Fibroblast of lung (primary cell): ENCODE results near the gene BCAS3. TPM values are rescaled to one million over a fixed set of nuclear protein-coding genes. Genes with fewer than 3 reads are reported as not detected.

Experiments
- DNase-seq, 2 donors: peaks; one replicate each; pipeline versions ENCODE4 v3.0.0 to v3.0.0-alpha.2; 2010; ENCODE audit warnings: low read depth in 2 of 2
- H2AFZ ChIP-seq: 2 replicates; pipeline ENCODE4 v1.5.1; 2012; ENCODE audit warnings: low read length, control low read depth, inconsistent platforms
- H3K27ac ChIP-seq: 2 replicates; pipeline ENCODE4 v1.5.1; 2011; ENCODE audit warnings: low read length, control low read depth; ENCODE audit not compliant: insufficient read depth
- H3K27me3 ChIP-seq: 2 replicates; pipeline ENCODE4 v1.5.1; 2011; ENCODE audit warnings: mild to moderate bottlenecking, low read length; ENCODE audit not compliant: control insufficient read depth, insufficient read depth
- H3K36me3 ChIP-seq: 2 replicates; pipeline ENCODE4 v1.5.1; 2011; ENCODE audit warnings: low read length; ENCODE audit not compliant: control insufficient read depth, insufficient read depth
- H3K4me1 ChIP-seq: 2 replicates; pipeline ENCODE4 v1.5.1; 2011; ENCODE audit warnings: low read length; ENCODE audit not compliant: control insufficient read depth, insufficient read depth; ENCODE audit errors: extremely low read depth
- H3K4me2 ChIP-seq: 2 replicates; pipeline ENCODE4 v1.5.1; 2011; ENCODE audit warnings: low read length, control low read depth; ENCODE audit not compliant: insufficient read depth; ENCODE audit errors: extremely low read depth
- H3K4me3 ChIP-seq, 4 experiments: fragments of 200-600 bp in 1 of 4; sonication (generic) in 1 of 4; replicated peaks in 1 of 4; 2 replicates each; pipeline ENCODE4 v1.5.1; 2011 to 2016; ENCODE audit warnings: low read length in 4 of 4, low read depth in 3 of 4, mild to moderate bottlenecking in 3 of 4, control low read depth in 2 of 4, inconsistent platforms in 1 of 4, mixed read lengths in 1 of 4; ENCODE audit not compliant: insufficient read depth in 1 of 4; ENCODE audit errors: control extremely low read depth in 1 of 4
- H3K79me2 ChIP-seq: 2 replicates; pipeline ENCODE4 v1.5.1; 2012; ENCODE audit warnings: mild to moderate bottlenecking, low read length, inconsistent platforms; ENCODE audit not compliant: control insufficient read depth, insufficient read depth
- H3K9ac ChIP-seq: 2 replicates; pipeline ENCODE4 v1.5.1; 2011; ENCODE audit warnings: mild to moderate bottlenecking, low read length, control low read depth; ENCODE audit not compliant: insufficient read depth
- H3K9me3 ChIP-seq: 2 replicates; pipeline ENCODE4 v1.5.1; 2012; ENCODE audit warnings: low read depth, low read length; ENCODE audit not compliant: control insufficient read depth, insufficient read depth
- H4K20me1 ChIP-seq: 2 replicates; pipeline ENCODE4 v1.5.1; 2011; ENCODE audit warnings: low read length; ENCODE audit not compliant: control insufficient read depth, insufficient read depth; ENCODE audit errors: extremely low read depth
- CTCF ChIP-seq, 2 donors: IDR thresholded peaks in 1 of 2; conservative IDR thresholded peaks in 1 of 2; 1 replicate in 1 of 2; 2 replicates in 1 of 2; pipeline ENCODE4 v1.5.1; 2011 to 2012; ENCODE audit warnings: low read length in 2 of 2, control low read depth in 1 of 2, inconsistent platforms in 1 of 2, low read depth in 1 of 2, mild to moderate bottlenecking in 1 of 2
- EZH2 ChIP-seq: IDR thresholded peaks from 2 replicates; pipeline ENCODE4 v1.5.1; 2012; ENCODE audit warnings: low read length, control low read depth, mild to moderate bottlenecking; ENCODE audit errors: missing control alignments
- polyA plus RNA-seq, 2 donors: library from polyadenylated mRNA; depleted of rRNA in 1 of 2; stranded (reverse) in 1 of 2; unstranded in 1 of 2; fragments of >200 nt; gene quantifications; 2 replicates each; pipeline ENCODE4 v1.2.1, GENCODE V29; 2011 to 2012; ENCODE audit warnings: missing spikeins in 1 of 2
- total RNA-seq: library from RNA; depleted of rRNA; stranded (reverse); fragments of >200 nt; gene quantifications from 2 replicates; pipeline ENCODE4 v1.2.1, GENCODE V29; 2014

Gene BCAS3
- total and polyA plus RNA-seq, 2 donors (not counting 1 experiment from before 2014, with no cell fraction given) = 9.9 to 43.6 TPM

DNA sequence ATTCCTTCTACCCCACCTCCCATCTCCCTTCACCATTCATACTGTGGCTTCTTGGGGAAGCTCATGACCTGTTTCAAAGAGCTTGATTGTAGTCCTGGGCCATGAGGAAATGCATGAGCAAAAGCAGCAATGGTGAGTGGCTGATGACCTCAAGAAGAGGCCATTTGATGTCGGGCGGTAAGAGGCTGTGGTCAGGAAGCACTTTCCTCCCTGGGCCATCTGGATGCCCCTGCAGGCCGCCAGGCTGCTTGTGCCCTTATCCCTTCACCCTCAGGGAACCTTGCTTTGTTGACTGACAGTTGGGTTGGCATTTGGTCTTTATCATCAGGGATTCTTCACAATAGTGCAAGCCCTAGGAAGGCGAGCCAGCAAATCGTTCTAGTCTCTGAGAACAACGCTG lies 643.7 kb downstream of the BCAS3 start:
- no peak overlapping the region for H2AFZ ChIP-seq
- H3K79me2 ChIP-seq = no peaks in the 10 kb centered on the region
- no peak overlapping the region for H3K4me3 ChIP-seq
- no peaks in the 10 kb centered on the region for H3K27me3 ChIP-seq
- no peaks in the 10 kb centered on the region for H3K9me3 ChIP-seq
- no peak for DNase-seq
- no peak overlapping the region for H3K9ac ChIP-seq
- H3K27ac ChIP-seq = no peak overlapping the region
- H3K36me3 ChIP-seq = no peaks in the 10 kb centered on the region
- peaks cover 22% of the 10 kb centered on the region for H3K4me1 ChIP-seq
- no peak overlapping the region for H3K4me2 ChIP-seq
- no peaks in the 10 kb centered on the region for H4K20me1 ChIP-seq
- no peak for TF ChIP-seq CTCF (conservative IDR thresholded peaks at IDR 0.05 in 1 of 2, IDR thresholded peaks at IDR 0.05 in 1 of 2; ENCODE audit: low read depth in 1 of 2, low read length in 2 of 2)
- TF ChIP-seq EZH2 = no peak

GRCh38 chr17:61322325-61323002 lies 644.8 kb downstream of the BCAS3 start:
- Histone ChIP-seq H3K79me2 (no peaks in the 10 kb centered on the region), H3K4me3 (no peak overlapping the region), H2AFZ (no peak overlapping the region), H3K9me3 (no peaks in the 10 kb centered on the region), H3K27ac (peak overlapping the region; percentile 35), H4K20me1 (no peaks in the 10 kb centered on the region), H3K4me2 (no peak overlapping the region), H3K4me1 (peaks cover 25% of the 10 kb centered on the region), H3K9ac (no peak overlapping the region), H3K36me3 (no peaks in the 10 kb centered on the region), H3K27me3 (no peaks in the 10 kb centered on the region)
- TF ChIP-seq CTCF (conservative IDR thresholded peaks at IDR 0.05 in 1 of 2, IDR thresholded peaks at IDR 0.05 in 1 of 2; ENCODE audit: low read depth in 1 of 2, low read length in 2 of 2) (no peak), EZH2 (no peak)
- no peak for DNase-seq

DNA sequence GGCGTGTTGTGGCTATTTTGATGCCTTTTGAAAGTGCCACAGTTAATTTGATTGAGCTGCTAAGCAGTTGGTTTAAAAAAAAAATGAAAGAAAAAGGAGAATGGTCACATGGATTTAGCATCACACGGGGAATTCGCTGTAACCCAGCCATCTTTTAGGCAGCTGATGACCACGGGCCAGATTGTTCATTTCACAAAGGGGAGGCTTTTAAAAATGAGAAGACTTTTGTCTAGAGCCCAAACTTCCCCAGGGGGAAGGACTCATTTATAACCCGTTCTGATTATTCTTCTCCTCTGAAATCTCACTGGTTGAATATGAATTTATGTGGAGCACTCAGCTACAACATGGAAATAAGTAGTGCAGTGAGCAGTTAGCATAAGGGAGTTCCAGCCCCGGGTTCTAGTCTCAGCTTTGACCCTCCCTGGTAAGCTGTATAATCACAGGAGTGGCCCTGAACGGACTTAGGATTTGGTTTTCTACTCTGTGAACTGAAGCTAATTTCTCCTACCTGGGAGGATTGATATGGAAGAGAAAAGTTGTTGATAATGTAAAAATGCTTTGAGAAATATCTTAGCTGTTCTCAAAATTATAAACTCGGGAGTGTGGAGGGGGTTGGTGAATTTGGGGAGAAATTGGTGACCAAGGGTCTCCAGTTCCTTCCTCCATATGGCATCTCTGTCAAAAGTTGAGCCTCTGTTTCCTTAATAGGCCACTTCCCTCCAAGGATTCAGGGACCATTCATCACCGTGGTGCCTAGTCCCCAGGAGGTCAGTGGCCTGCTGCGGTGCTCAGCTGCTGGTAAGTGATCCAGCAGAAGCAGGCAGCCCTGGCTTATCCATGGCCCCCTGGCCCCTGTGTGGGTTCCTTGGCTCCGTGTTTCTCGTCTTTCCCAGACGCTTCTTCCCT lies 645.6 kb downstream of the BCAS3 start:
- peak in 1 of 2 donors; percentile 45 for DNase-seq
- H3K79me2 ChIP-seq = no peaks in the 10 kb centered on the region
- H3K4me1 ChIP-seq = peaks cover 25% of the 10 kb centered on the region
- H4K20me1 ChIP-seq = no peaks in the 10 kb centered on the region
- TF ChIP-seq CTCF (conservative IDR thresholded peaks at IDR 0.05 in 1 of 2, IDR thresholded peaks at IDR 0.05 in 1 of 2; ENCODE audit: low read depth in 1 of 2, low read length in 2 of 2) (no peak), EZH2 (no peak)
- peak overlapping the region; percentile 74 for H3K27ac ChIP-seq
- H3K4me2 ChIP-seq = no peak overlapping the region
- H3K36me3 ChIP-seq = no peaks in the 10 kb centered on the region
- no peak overlapping the region for H2AFZ ChIP-seq
- H3K9me3 ChIP-seq = no peaks in the 10 kb centered on the region
- peak overlapping the region; percentile 22 for H3K9ac ChIP-seq
- no peak overlapping the region for H3K4me3 ChIP-seq
- H3K27me3 ChIP-seq = no peaks in the 10 kb centered on the region
